H1 (cell line): ENCODE results near the gene FRZB. TPM values are rescaled to one million over a fixed set of nuclear protein-coding genes. Genes with fewer than 3 reads are reported as not detected.

Experiments used
- CTBP2 ChIP-seq: IDR thresholded peaks from 2 replicates; pipeline ENCODE4 v1.7.0; 2011; ENCODE audit warnings: borderline replicate concordance, mild to moderate bottlenecking, moderate library complexity, mixed read lengths, low read length; ENCODE audit not compliant: insufficient read depth, insufficient read length
- EGR1 ChIP-seq: IDR thresholded peaks from 2 replicates; pipeline ENCODE4 v1.6.1; 2011; ENCODE audit warnings: low read depth, low read length, borderline replicate concordance
- RAD21 ChIP-seq, 2 experiments: IDR thresholded peaks in 1 of 2; conservative IDR thresholded peaks in 1 of 2; 2 replicates each; pipeline ENCODE4 v1.6.1; 2011; ENCODE audit warnings: low read depth in 2 of 2, low read length in 2 of 2, improper control_type of control experiment in 1 of 2, inconsistent platforms in 1 of 2, mild to moderate bottlenecking in 1 of 2, moderate library complexity in 1 of 2
- SIN3A ChIP-seq, 2 experiments: IDR thresholded peaks in 1 of 2; conservative IDR thresholded peaks in 1 of 2; 2 replicates each; pipeline ENCODE4 v1.6.1; 2011 to 2012; ENCODE audit warnings: low read length in 2 of 2, improper control_type of control experiment in 1 of 2, low read depth in 1 of 2, mild to moderate bottlenecking in 1 of 2
- TAF7 ChIP-seq: optimal IDR thresholded peaks from 2 replicates; pipeline ENCODE3; 2011; ENCODE audit warnings: low read depth, mild to moderate bottlenecking, inconsistent platforms, low read length, moderate library complexity, borderline replicate concordance
- TEAD4 ChIP-seq: IDR thresholded peaks from 2 replicates; pipeline ENCODE4 v1.6.1; 2012; ENCODE audit warnings: low read depth, low read length, inconsistent platforms, mixed read lengths
- YY1 ChIP-seq: IDR thresholded peaks from 2 replicates; pipeline ENCODE4 v1.6.1; 2011; ENCODE audit warnings: low read depth, mild to moderate bottlenecking, low read length
- polyA plus RNA-seq, 7 experiments: library from polyadenylated mRNA; depleted of rRNA in 3 of 7; stranded (reverse) in 5 of 7; unstranded in 2 of 7; fragments of >200 nt in 5 of 7; fragments of 200-250 nt in 2 of 7; gene quantifications; 1 replicate in 5 of 7; 2 replicates in 1 of 7; 4 replicates in 1 of 7; pipeline versions ENCODE4 v1.2.1 to v1.2.3, GENCODE V29; 2011 to 2013; ENCODE audit warnings: missing spikeins in 2 of 7, mixed read lengths in 2 of 7
- total RNA-seq: library from RNA; stranded (reverse); fragmentation: NEBNext Ultra II Directional; extraction: Animal tissue kit (Norgen Biotek cat#: 25700); gene quantifications from 2 replicates; pipeline ENCODE4 v1.2.1, GENCODE V29; 2021
- TF ChIP-seq, protein P1 (sequence below): fragments of 300-600 bp; sonication (generic); IDR thresholded peaks from 2 replicates; pipeline ENCODE4 v1.7.1; 2012; ENCODE audit warnings: low read length, moderate library complexity, mild to moderate bottlenecking, inconsistent platforms; ENCODE audit not compliant: insufficient replicate concordance

FRZB gene
- total and polyA plus RNA-seq, 2 of the 8 experiments (the other 6 are each of a cell fraction or from before 2014, with no cell fraction given), result 4.4 to 4.6 TPM

DNA sequence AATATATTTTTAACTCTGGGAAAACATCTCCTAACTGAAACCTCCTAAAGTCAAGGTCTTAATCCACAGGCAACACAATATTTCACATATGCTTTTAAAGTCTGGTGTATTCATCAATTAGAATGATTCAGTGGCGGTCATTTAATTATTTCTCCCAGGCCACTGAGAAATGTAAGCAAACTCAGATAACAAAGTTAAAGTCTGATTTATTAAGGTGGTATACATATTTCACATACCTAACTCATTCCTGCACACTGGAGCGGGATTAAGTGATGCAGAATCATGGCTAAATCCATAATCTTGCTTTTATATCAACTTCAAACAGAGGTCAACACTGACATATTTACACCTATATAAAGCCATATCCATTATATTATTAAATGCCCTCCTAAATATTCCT lies 43.7 kb downstream of the FRZB start (continued):
- TF ChIP-seq, protein P1, sequence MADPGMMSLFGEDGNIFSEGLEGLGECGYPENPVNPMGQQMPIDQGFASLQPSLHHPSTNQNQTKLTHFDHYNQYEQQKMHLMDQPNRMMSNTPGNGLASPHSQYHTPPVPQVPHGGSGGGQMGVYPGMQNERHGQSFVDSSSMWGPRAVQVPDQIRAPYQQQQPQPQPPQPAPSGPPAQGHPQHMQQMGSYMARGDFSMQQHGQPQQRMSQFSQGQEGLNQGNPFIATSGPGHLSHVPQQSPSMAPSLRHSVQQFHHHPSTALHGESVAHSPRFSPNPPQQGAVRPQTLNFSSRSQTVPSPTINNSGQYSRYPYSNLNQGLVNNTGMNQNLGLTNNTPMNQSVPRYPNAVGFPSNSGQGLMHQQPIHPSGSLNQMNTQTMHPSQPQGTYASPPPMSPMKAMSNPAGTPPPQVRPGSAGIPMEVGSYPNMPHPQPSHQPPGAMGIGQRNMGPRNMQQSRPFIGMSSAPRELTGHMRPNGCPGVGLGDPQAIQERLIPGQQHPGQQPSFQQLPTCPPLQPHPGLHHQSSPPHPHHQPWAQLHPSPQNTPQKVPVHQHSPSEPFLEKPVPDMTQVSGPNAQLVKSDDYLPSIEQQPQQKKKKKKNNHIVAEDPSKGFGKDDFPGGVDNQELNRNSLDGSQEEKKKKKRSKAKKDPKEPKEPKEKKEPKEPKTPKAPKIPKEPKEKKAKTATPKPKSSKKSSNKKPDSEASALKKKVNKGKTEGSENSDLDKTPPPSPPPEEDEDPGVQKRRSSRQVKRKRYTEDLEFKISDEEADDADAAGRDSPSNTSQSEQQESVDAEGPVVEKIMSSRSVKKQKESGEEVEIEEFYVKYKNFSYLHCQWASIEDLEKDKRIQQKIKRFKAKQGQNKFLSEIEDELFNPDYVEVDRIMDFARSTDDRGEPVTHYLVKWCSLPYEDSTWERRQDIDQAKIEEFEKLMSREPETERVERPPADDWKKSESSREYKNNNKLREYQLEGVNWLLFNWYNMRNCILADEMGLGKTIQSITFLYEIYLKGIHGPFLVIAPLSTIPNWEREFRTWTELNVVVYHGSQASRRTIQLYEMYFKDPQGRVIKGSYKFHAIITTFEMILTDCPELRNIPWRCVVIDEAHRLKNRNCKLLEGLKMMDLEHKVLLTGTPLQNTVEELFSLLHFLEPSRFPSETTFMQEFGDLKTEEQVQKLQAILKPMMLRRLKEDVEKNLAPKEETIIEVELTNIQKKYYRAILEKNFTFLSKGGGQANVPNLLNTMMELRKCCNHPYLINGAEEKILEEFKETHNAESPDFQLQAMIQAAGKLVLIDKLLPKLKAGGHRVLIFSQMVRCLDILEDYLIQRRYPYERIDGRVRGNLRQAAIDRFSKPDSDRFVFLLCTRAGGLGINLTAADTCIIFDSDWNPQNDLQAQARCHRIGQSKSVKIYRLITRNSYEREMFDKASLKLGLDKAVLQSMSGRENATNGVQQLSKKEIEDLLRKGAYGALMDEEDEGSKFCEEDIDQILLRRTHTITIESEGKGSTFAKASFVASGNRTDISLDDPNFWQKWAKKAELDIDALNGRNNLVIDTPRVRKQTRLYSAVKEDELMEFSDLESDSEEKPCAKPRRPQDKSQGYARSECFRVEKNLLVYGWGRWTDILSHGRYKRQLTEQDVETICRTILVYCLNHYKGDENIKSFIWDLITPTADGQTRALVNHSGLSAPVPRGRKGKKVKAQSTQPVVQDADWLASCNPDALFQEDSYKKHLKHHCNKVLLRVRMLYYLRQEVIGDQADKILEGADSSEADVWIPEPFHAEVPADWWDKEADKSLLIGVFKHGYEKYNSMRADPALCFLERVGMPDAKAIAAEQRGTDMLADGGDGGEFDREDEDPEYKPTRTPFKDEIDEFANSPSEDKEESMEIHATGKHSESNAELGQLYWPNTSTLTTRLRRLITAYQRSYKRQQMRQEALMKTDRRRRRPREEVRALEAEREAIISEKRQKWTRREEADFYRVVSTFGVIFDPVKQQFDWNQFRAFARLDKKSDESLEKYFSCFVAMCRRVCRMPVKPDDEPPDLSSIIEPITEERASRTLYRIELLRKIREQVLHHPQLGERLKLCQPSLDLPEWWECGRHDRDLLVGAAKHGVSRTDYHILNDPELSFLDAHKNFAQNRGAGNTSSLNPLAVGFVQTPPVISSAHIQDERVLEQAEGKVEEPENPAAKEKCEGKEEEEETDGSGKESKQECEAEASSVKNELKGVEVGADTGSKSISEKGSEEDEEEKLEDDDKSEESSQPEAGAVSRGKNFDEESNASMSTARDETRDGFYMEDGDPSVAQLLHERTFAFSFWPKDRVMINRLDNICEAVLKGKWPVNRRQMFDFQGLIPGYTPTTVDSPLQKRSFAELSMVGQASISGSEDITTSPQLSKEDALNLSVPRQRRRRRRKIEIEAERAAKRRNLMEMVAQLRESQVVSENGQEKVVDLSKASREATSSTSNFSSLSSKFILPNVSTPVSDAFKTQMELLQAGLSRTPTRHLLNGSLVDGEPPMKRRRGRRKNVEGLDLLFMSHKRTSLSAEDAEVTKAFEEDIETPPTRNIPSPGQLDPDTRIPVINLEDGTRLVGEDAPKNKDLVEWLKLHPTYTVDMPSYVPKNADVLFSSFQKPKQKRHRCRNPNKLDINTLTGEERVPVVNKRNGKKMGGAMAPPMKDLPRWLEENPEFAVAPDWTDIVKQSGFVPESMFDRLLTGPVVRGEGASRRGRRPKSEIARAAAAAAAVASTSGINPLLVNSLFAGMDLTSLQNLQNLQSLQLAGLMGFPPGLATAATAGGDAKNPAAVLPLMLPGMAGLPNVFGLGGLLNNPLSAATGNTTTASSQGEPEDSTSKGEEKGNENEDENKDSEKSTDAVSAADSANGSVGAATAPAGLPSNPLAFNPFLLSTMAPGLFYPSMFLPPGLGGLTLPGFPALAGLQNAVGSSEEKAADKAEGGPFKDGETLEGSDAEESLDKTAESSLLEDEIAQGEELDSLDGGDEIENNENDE, result no peak
- TF ChIP-seq TAF7 (no peak), TEAD4 (no peak), CTBP2 (no peak), YY1 (no peak), SIN3A (conservative IDR thresholded peaks at IDR 0.05 in 1 of 2, IDR thresholded peaks at IDR 0.05 in 1 of 2; ENCODE audit: low read depth in 1 of 2, low read length in 2 of 2) (no peak), EGR1 (no peak), RAD21 (IDR thresholded peaks at IDR 0.05 in 1 of 2, conservative IDR thresholded peaks at IDR 0.05 in 1 of 2; ENCODE audit: low read depth in 2 of 2, low read length in 2 of 2) (no peak)
